Osteoblast (primary cell): Measurements from ENCODE around the gene NOX4. TPM values are rescaled to one million over a fixed set of nuclear protein-coding genes. Genes with fewer than 3 reads are reported as not detected.
"Not testable (repeated sequence)": the region's sequence is repeated elsewhere in the genome, so short reads cannot be mapped to it uniquely, and the experiment has no call there.

Experiments used
- DNase-seq: peaks from one replicate; pipeline ENCODE4 v3.0.0; 2011; ENCODE audit warnings: low spot score, mixed read lengths; ENCODE audit not compliant: insufficient read length; ENCODE audit errors: missing footprints
- H2AFZ ChIP-seq: 2 replicates; pipeline ENCODE4 v1.6.0; 2011; ENCODE audit warnings: mild to moderate bottlenecking, low read length
- H3K27ac ChIP-seq: 2 replicates; pipeline ENCODE4 v1.5.1; 2011; ENCODE audit warnings: mild to moderate bottlenecking, low read depth, low read length, moderate library complexity
- H3K27me3 ChIP-seq: 2 replicates; pipeline ENCODE4 v1.6.0; 2012; ENCODE audit warnings: mild to moderate bottlenecking, control low read depth, inconsistent platforms, low read length, moderate library complexity; ENCODE audit not compliant: insufficient read depth
- H3K36me3 ChIP-seq: 2 replicates; pipeline ENCODE4 v1.5.1; 2011; ENCODE audit warnings: mild to moderate bottlenecking, low read length, control low read depth, moderate library complexity; ENCODE audit not compliant: insufficient read depth
- H3K4me1 ChIP-seq: 2 replicates; pipeline ENCODE4 v1.5.1; 2011; ENCODE audit warnings: mild to moderate bottlenecking, low read length, control low read depth, moderate library complexity; ENCODE audit not compliant: insufficient read depth
- H3K4me2 ChIP-seq: 2 replicates; pipeline ENCODE4 v1.6.0; 2011; ENCODE audit warnings: mild to moderate bottlenecking, low read length; ENCODE audit not compliant: insufficient read depth
- H3K4me3 ChIP-seq: fragments of 200-600 bp; sonication (generic); 3 replicates; pipeline ENCODE4 v1.5.1; 2012; ENCODE audit warnings: mild to moderate bottlenecking, low read length, inconsistent platforms; ENCODE audit not compliant: insufficient read depth
- H3K79me2 ChIP-seq: 2 replicates; pipeline ENCODE4 v1.6.0; 2012; ENCODE audit warnings: mild to moderate bottlenecking, low read length, control low read depth, inconsistent platforms; ENCODE audit not compliant: insufficient read depth
- H3K9me3 ChIP-seq: 2 replicates; pipeline ENCODE4 v1.5.1; 2011; ENCODE audit warnings: low read depth, low read length, control low read depth
- H4K20me1 ChIP-seq: 2 replicates; pipeline ENCODE4 v1.6.0; 2012; ENCODE audit warnings: mild to moderate bottlenecking, low read length, control low read depth; ENCODE audit not compliant: insufficient read depth
- total RNA-seq: library from RNA; depleted of rRNA; stranded (reverse); fragments of >200 nt; gene quantifications from 2 replicates; pipeline ENCODE4 v1.2.3, GENCODE V29; 2012
- TF ChIP-seq, protein P1 (sequence below): IDR thresholded peaks from 2 replicates; pipeline ENCODE4 v1.5.1; 2011; ENCODE audit warnings: mild to moderate bottlenecking, low read depth, low read length, moderate library complexity; ENCODE audit errors: extremely low read depth

The NOX4 gene
- total RNA-seq, 1 donor, result 1.8 TPM

DNA sequence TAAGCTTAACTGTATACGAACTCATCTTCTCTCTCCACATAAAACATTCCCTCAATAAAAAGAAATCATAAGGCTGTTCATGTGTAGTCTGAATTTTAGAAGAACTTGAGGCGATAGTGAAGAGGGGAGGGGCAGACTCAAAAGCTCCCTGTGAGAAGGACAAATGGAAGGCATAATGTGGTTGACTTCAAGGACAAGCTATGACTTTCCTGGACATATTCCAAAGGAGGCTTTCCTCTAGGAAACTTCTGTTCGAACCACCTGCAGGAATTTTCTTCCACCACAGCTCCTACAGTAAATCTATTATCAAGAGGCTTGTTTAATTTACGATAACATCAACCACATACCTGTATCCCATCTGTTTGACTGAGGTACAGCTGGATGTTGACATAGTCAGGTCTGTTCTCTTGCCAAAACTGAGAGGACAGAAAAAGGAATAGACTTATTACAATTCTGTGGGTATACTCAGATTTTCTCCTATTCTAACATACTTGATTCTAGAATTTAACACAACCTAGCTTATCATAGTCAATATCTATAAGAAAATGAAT is 154.0 kb downstream of the NOX4 start:
- H3K79me2 ChIP-seq, H2AFZ ChIP-seq, H4K20me1 ChIP-seq, H3K27ac ChIP-seq, H3K36me3 ChIP-seq, H3K4me1 ChIP-seq, H3K4me3 ChIP-seq, H3K9me3 ChIP-seq, H3K4me2 ChIP-seq, DNase-seq, H3K27me3 ChIP-seq: not testable (repeated sequence)

- H3K27ac ChIP-seq, DNase-seq, H3K4me1 ChIP-seq, H3K4me3 ChIP-seq, H3K27me3 ChIP-seq, H3K36me3 ChIP-seq, H3K79me2 ChIP-seq, H3K9me3 ChIP-seq, H4K20me1 ChIP-seq: not testable (repeated sequence)
- Histone ChIP-seq H3K4me2 (peak overlapping the region; percentile 45), H2AFZ (peak overlapping the region; percentile 83)
- TF ChIP-seq, protein P1, sequence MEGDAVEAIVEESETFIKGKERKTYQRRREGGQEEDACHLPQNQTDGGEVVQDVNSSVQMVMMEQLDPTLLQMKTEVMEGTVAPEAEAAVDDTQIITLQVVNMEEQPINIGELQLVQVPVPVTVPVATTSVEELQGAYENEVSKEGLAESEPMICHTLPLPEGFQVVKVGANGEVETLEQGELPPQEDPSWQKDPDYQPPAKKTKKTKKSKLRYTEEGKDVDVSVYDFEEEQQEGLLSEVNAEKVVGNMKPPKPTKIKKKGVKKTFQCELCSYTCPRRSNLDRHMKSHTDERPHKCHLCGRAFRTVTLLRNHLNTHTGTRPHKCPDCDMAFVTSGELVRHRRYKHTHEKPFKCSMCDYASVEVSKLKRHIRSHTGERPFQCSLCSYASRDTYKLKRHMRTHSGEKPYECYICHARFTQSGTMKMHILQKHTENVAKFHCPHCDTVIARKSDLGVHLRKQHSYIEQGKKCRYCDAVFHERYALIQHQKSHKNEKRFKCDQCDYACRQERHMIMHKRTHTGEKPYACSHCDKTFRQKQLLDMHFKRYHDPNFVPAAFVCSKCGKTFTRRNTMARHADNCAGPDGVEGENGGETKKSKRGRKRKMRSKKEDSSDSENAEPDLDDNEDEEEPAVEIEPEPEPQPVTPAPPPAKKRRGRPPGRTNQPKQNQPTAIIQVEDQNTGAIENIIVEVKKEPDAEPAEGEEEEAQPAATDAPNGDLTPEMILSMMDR, result peak; percentile 38
Measured at GRCh38 chr11:89333704-89334103, 157.5 kb downstream of the NOX4 start.

DNA sequence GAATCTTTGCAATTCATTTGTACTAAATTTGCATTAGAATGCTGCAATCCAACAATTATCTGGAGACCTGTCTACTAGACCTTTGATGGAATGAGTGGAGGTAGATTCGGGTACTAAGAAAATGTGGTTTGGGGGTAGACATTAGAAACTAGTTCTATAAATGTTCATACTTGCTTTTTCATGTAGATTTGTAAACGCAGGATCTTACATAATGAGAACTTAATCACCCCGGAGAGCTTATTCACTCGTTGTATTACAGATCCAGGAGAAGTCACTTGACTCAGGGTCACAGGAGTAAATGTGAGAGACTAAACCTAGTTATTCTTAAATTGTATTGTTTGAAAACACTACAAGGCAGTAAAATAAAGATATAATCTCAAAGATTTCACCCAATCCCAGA is 159.2 kb downstream of the NOX4 start:
- not testable (repeated sequence) for H3K27ac ChIP-seq, H3K9me3 ChIP-seq, H2AFZ ChIP-seq, DNase-seq, H3K4me2 ChIP-seq, H3K27me3 ChIP-seq, H3K79me2 ChIP-seq, H3K36me3 ChIP-seq, H3K4me3 ChIP-seq, H4K20me1 ChIP-seq, H3K4me1 ChIP-seq

DNA sequence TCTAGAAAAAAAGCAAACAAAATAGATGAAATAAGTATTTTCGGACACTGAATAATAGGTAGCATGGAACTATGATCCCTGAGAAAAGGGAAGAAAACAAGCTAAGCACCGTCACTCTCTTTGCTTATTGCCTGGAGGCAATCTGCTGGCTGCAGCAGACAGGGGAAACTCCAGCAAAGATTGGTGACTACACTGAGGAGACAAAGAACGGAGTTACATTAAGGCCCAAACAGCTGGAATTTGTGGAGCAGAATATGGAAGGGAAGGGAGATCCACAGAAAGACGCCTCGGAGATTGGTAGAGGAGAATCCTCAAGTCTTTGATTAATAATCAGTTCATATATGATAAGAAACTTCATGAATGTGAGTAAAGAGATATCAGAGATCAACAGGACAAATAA is 163.3 kb downstream of the NOX4 start:
- no peak overlapping the region for H3K4me3 ChIP-seq
- H3K27me3 ChIP-seq, result no peaks in the 10 kb centered on the region
- peak overlapping the region; percentile 29 for H2AFZ ChIP-seq
- no peaks in the 10 kb centered on the region for H3K79me2 ChIP-seq
- TF ChIP-seq, protein P1, result no peak
- DNase-seq, result no peak
- no peaks in the 10 kb centered on the region for H3K9me3 ChIP-seq
- H3K4me1 ChIP-seq, result no peaks in the 10 kb centered on the region
- no peak overlapping the region for H3K27ac ChIP-seq
- H3K36me3 ChIP-seq, result no peaks in the 10 kb centered on the region
- no peak overlapping the region for H3K4me2 ChIP-seq
- H4K20me1 ChIP-seq, result no peaks in the 10 kb centered on the region

- no peak overlapping the region for H3K4me2 ChIP-seq
- no peaks in the 10 kb centered on the region for H3K9me3 ChIP-seq
- H3K4me1 ChIP-seq, result no peaks in the 10 kb centered on the region
- H3K27ac ChIP-seq, result no peak overlapping the region
- no peak overlapping the region for H2AFZ ChIP-seq
- H3K4me3 ChIP-seq, result no peak overlapping the region
- H3K36me3 ChIP-seq, result no peaks in the 10 kb centered on the region
- H4K20me1 ChIP-seq, result no peaks in the 10 kb centered on the region
- no peaks in the 10 kb centered on the region for H3K27me3 ChIP-seq
- peak; percentile 30 for DNase-seq
- no peaks in the 10 kb centered on the region for H3K79me2 ChIP-seq
- TF ChIP-seq, protein P1, result no peak
Measured at GRCh38 chr11:89321401-89321800, 169.8 kb downstream of the NOX4 start.

DNA sequence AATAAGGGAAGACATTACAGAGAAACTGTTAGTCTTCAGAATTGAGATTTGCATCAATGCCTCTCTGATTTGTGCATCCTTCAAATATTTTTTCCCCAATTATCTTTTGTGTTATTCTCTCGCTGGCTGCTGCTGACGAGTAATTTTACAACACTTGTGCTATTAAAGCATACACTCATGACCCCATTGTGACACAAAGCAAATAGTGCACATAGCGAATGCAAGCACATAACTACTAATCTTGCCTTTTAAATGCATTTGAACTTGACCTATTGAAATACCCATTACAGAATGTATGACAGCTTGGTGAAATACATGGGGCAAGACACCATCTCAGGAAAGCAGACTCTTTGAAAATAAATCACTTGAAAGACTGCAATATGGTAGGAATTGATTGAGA is 180.6 kb downstream of the NOX4 start:
- not testable (repeated sequence) for DNase-seq, H3K4me2 ChIP-seq, H3K4me3 ChIP-seq, H3K9me3 ChIP-seq, H3K36me3 ChIP-seq, H3K4me1 ChIP-seq, H4K20me1 ChIP-seq, H3K79me2 ChIP-seq, H2AFZ ChIP-seq, H3K27ac ChIP-seq, H3K27me3 ChIP-seq

GRCh38 chr11:89309321-89309985 is 181.7 kb downstream of the NOX4 start:
- H3K36me3 ChIP-seq, H3K4me1 ChIP-seq, H3K9me3 ChIP-seq, DNase-seq, H3K4me2 ChIP-seq, H2AFZ ChIP-seq, H4K20me1 ChIP-seq, H3K27me3 ChIP-seq, H3K27ac ChIP-seq, H3K79me2 ChIP-seq, H3K4me3 ChIP-seq: not testable (repeated sequence)
